ENCODE results near the gene MAP3K5. TPM values are rescaled to one million over a fixed set of nuclear protein-coding genes. Genes with fewer than 3 reads are reported as not detected.
A peak's percentile ranks its signal among the peaks of the same experiment; 100 is the strongest.

Gene MAP3K5
- total and polyA plus RNA-seq, 9 of the 15 experiments (the other 6 are each of a cell fraction or from before 2014, with no cell fraction given), result 2.2 to 13.0 (median 9.9) TPM

- peak in 1 of 2 experiments; percentile 1; a peak in 1 of 4 replicates for TF ChIP-seq ZNF639 (CRISPR knock-in tag; conservative IDR thresholded peaks at IDR 0.05 in 1 of 2, IDR thresholded peaks at IDR 0.05 in 1 of 2)
- no peak for TF ChIP-seq BRF1 (IDR thresholded peaks at IDR 0.05; ENCODE audit: borderline replicate concordance, extremely low read depth, insufficient read length)
- TF ChIP-seq MEIS2 (IDR thresholded peaks at IDR 0.05; ENCODE audit: partially characterized antibody), result peak; percentile 16
- TF ChIP-seq HNRNPH1 (optimal IDR thresholded peaks at IDR 0.05; ENCODE audit: low read depth, low read length), result no peak
- no peak for TF ChIP-seq CUX1 (CRISPR knock-in tag; IDR thresholded peaks at IDR 0.05)
- TF ChIP-seq TBP (optimal IDR thresholded peaks at IDR 0.05; ENCODE audit: low read depth, low read length), result no peak
- no peak for TF ChIP-seq ZNF165 (CRISPR knock-in tag; IDR thresholded peaks at IDR 0.05; ENCODE audit: borderline replicate concordance)
Observed at GRCh38 chr6:136611133-136611532, 181.1 kb downstream of the MAP3K5 start (continued).
